Activated CD8-positive, alpha-beta T cell treated with anti-CD3 and anti-CD28 coated beads for 36 hours (primary cell): ENCODE data around the gene RBBP8. TPM values are rescaled to one million over a fixed set of nuclear protein-coding genes. Genes with fewer than 3 reads are reported as not detected.

ENCODE experiments used
- ATAC-seq: fragments of 200-7000 bp; cut with Tn5 transposase; one replicate; pipeline ENCODE4 v1.10.0; 2021; ENCODE audit warnings: mild to moderate bottlenecking, moderate library complexity
- CTCF ChIA-PET: fragments of 350-600 bp; sonication (Branson Sonifier 250); formaldehyde crosslinking; loops from one replicate; lab custom pipeline; 2021; ENCODE audit warnings: antibody characterized with exemption; lab: Charles Lee
- POLR2A ChIA-PET: fragments of 350-600 bp; sonication (Branson Sonifier 250); formaldehyde crosslinking; loops from one replicate; lab custom pipeline; 2021; ENCODE audit warnings: antibody characterized with exemption; lab: Charles Lee
- DNase-seq: peaks from one replicate; pipeline ENCODE4 v3.0.0-alpha.2; 2020
- H3K27ac Mint-ChIP-seq: one replicate; pipeline ENCODE4 v1.8.0; 2021; ENCODE audit warnings: mild to moderate bottlenecking, mixed read lengths
- H3K27me3 Mint-ChIP-seq: one replicate; pipeline ENCODE4 v1.8.0; 2021; ENCODE audit warnings: mixed read lengths
- H3K36me3 Mint-ChIP-seq: one replicate; pipeline ENCODE4 v1.8.0; 2021; ENCODE audit warnings: low read depth, mixed read lengths
- H3K4me1 Mint-ChIP-seq: one replicate; pipeline ENCODE4 v1.8.0; 2021; ENCODE audit warnings: low read depth, mixed read lengths
- H3K4me3 Mint-ChIP-seq: one replicate; pipeline ENCODE4 v1.8.0; 2021; ENCODE audit warnings: mild to moderate bottlenecking, moderate library complexity, mixed read lengths
- H3K9me3 Mint-ChIP-seq: one replicate; pipeline ENCODE4 v1.8.0; 2021; ENCODE audit warnings: mixed read lengths
- intact Hi-C: fragments of 100-400 bp; cut with micrococcal nuclease; formaldehyde crosslinking; loops from one replicate; pipeline ENCODE4 v1.10.0; 2022
- total RNA-seq, 2 experiments: library from RNA; stranded (reverse); gene quantifications; one replicate each; pipeline ENCODE4 v1.2.3, GENCODE V29; 2021
- TF ChIP-seq, protein P1 (sequence below): fragments of 200-600 bp; IDR thresholded peaks from one replicate; pipeline ENCODE4 v1.8.0; 2022; ENCODE audit warnings: antibody characterized with exemption, mild to moderate bottlenecking

Gene RBBP8
- total RNA-seq, 2 experiments from 2014 or later, result 70.9 to 81.9 TPM

- Mint-ChIP-seq H3K4me3 (no peak overlapping the region), H3K36me3 (peaks cover 29% of the 10 kb centered on the region), H3K4me1 (peaks cover 18% of the 10 kb centered on the region), H3K9me3 (no peaks in the 10 kb centered on the region), H3K27me3 (no peaks in the 10 kb centered on the region), H3K27ac (no peak overlapping the region)
- TF ChIP-seq, protein P1, sequence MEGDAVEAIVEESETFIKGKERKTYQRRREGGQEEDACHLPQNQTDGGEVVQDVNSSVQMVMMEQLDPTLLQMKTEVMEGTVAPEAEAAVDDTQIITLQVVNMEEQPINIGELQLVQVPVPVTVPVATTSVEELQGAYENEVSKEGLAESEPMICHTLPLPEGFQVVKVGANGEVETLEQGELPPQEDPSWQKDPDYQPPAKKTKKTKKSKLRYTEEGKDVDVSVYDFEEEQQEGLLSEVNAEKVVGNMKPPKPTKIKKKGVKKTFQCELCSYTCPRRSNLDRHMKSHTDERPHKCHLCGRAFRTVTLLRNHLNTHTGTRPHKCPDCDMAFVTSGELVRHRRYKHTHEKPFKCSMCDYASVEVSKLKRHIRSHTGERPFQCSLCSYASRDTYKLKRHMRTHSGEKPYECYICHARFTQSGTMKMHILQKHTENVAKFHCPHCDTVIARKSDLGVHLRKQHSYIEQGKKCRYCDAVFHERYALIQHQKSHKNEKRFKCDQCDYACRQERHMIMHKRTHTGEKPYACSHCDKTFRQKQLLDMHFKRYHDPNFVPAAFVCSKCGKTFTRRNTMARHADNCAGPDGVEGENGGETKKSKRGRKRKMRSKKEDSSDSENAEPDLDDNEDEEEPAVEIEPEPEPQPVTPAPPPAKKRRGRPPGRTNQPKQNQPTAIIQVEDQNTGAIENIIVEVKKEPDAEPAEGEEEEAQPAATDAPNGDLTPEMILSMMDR, result no peak
- CTCF ChIA-PET, result no interaction called here
- POLR2A ChIA-PET, result no interaction called here
- intact Hi-C loops, result no loop called here
- DNase-seq, result no peak
- ATAC-seq, result no peak
Observed at GRCh38 chr18:22975508-22975907, 42.4 kb downstream of the RBBP8 start.

DNA sequence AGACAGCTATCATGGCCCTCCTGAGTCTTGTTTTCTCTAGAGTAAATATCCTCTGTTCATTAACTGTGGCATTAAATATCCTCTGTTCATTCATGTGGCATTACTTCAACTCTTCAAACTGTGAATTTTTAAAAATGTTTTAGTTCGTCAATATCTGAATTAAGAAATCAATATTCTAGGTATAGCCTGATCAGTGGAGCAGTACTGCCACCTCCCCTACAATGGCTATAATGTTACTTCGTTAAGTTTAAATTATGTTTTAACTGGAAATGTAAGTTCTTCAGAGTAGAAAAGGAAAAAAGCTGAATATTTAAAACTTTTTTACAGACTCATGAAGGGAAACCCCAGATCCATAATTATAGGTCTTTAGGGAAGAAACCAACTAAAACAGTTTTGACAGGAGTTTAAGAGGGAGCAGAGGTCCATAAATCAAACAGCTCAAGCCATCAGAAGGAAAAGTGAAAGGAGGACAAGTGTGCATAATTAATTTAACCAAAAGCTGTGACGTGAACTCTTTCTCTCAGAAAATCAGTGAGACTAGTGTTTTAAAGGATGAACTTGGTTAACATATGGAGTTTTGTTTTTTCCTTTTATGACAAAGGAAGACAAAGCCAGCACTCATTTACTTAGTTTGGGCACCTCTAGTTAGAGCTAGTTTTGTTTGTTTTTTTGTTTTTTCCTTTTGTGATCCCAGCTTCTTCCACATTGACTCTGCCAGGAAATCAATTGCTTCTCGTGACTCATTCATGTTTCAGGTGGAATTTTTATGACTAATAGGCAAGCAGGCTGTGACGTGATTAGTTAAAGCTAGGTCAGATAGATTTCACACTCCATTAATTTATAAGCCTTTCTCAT lies 44.9 kb downstream of the RBBP8 start:
- peaks cover 11% of the 10 kb centered on the region for H3K4me1 Mint-ChIP-seq
- TF ChIP-seq, protein P1, result no peak
- DNase-seq (no peak), ATAC-seq (peak; percentile 39)
- H3K36me3 Mint-ChIP-seq, result peaks cover 30% of the 10 kb centered on the region
- ChIA-PET CTCF (interaction anchor here (0.7 to 2.7 kb wide), 6 partner anchors 13 to 179 kb away, joined by 3 to 8 read pairs (median 4); no protein-coding TSS in a partner anchor), POLR2A (no interaction called here)
- H3K27me3 Mint-ChIP-seq, result no peaks in the 10 kb centered on the region
- no peak overlapping the region for H3K4me3 Mint-ChIP-seq
- peak overlapping the region; percentile 23 for H3K27ac Mint-ChIP-seq
- intact Hi-C loops, result no loop called here
- no peaks in the 10 kb centered on the region for H3K9me3 Mint-ChIP-seq

- no peak for ATAC-seq
- Mint-ChIP-seq H3K4me1 (peaks cover 11% of the 10 kb centered on the region), H3K36me3 (peaks cover 23% of the 10 kb centered on the region), H3K27ac (no peak overlapping the region), H3K4me3 (no peak overlapping the region), H3K9me3 (no peaks in the 10 kb centered on the region), H3K27me3 (no peaks in the 10 kb centered on the region)
- DNase-seq, result no peak
- intact Hi-C loops, result no loop called here
- ChIA-PET CTCF (no interaction called here), POLR2A (no interaction called here)
- TF ChIP-seq, protein P1, result no peak
Observed at GRCh38 chr18:22980394-22980793, 47.3 kb downstream of the RBBP8 start.

GRCh38 chr18:22981274-22982133 lies 48.4 kb downstream of the RBBP8 start:
- H3K36me3 Mint-ChIP-seq, result peaks cover 22% of the 10 kb centered on the region
- H3K9me3 Mint-ChIP-seq, result no peaks in the 10 kb centered on the region
- no peaks in the 10 kb centered on the region for H3K27me3 Mint-ChIP-seq
- CTCF ChIA-PET, result interaction anchor here (0.9 to 2.4 kb wide), 6 partner anchors 10 to 183 kb away, joined by 3 to 13 read pairs (median 4); no protein-coding TSS in a partner anchor
- no peak overlapping the region for H3K27ac Mint-ChIP-seq
- TF ChIP-seq, protein P1, result no peak
- no peak overlapping the region for H3K4me3 Mint-ChIP-seq
- POLR2A ChIA-PET, result interaction anchor here (1.2 kb wide), 1 partner anchor 17 kb away, joined by 3 read pairs; no protein-coding TSS in a partner anchor
- peaks cover 11% of the 10 kb centered on the region for H3K4me1 Mint-ChIP-seq
- no peak for DNase-seq
- intact Hi-C loops, result no loop called here
- ATAC-seq, result no peak
